ENCODE measurements around the gene ABL1. TPM values are rescaled to one million over a fixed set of nuclear protein-coding genes. Genes with fewer than 3 reads are reported as not detected.
"Not testable (repeated sequence)": the region's sequence is repeated elsewhere in the genome, so short reads cannot be mapped to it uniquely, and the experiment has no call there.

The ABL1 gene
- total RNA-seq, 2 experiments from 2014 or later: 30.2 to 33.0 TPM

DNA sequence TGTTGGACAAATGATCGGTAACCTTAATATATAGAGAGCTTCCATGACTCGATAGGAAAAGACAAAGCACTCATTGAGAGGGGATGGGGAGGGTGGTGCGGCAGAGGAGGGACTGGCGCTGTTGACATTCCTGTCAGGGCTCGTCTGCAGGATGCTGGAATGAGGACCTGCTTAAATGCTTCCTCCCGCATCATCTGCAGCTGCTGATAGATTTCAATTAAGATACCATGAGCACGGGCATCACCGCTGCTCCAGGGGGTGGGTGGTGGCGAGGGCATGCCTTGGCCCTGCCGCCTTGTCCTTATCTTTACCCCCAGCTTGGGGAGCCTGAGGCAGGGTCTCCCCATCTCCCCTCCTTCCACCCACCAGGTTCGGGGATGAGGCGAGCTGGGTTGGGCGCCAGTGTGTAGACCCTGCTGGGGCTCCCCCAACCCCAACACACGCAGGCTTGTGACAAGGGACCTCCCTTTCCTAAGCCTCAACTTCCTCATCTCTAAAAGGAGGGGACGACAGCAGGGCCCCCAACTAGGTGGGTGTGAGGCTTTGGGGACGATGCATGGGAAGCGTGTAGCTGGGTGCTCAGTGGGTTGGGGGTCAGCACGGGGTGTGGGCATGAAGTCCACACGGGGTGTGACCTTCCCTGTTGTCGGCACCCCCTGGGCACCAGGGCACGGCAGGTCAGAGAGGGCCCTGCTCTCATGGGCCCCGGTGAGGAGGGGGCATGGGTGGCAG is 73.3 kb downstream of the ABL1 start:
- Mint-ChIP-seq H3K9me3 (no peaks in the 10 kb centered on the region), H3K36me3 (ENCODE audit: low read depth) (no peaks in the 10 kb centered on the region), H3K4me1 (ENCODE audit: low read depth) (no peaks in the 10 kb centered on the region), H3K27me3 (peaks cover 4% of the 10 kb centered on the region), H3K4me3 (no peak overlapping the region), H3K27ac (no peak overlapping the region)
- TF ChIP-seq, protein P1, sequence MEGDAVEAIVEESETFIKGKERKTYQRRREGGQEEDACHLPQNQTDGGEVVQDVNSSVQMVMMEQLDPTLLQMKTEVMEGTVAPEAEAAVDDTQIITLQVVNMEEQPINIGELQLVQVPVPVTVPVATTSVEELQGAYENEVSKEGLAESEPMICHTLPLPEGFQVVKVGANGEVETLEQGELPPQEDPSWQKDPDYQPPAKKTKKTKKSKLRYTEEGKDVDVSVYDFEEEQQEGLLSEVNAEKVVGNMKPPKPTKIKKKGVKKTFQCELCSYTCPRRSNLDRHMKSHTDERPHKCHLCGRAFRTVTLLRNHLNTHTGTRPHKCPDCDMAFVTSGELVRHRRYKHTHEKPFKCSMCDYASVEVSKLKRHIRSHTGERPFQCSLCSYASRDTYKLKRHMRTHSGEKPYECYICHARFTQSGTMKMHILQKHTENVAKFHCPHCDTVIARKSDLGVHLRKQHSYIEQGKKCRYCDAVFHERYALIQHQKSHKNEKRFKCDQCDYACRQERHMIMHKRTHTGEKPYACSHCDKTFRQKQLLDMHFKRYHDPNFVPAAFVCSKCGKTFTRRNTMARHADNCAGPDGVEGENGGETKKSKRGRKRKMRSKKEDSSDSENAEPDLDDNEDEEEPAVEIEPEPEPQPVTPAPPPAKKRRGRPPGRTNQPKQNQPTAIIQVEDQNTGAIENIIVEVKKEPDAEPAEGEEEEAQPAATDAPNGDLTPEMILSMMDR (IDR thresholded peaks at IDR 0.05): no peak
- ATAC-seq: no peak
- DNase-seq: no peak
- ChIA-PET POLR2A (no interaction called here), CTCF (interaction anchor here (1.2 kb wide), 1 partner anchor 138 kb away, joined by 3 read pairs; no protein-coding TSS in a partner anchor)
- intact Hi-C loops (cut with micrococcal nuclease): no loop called here

DNA sequence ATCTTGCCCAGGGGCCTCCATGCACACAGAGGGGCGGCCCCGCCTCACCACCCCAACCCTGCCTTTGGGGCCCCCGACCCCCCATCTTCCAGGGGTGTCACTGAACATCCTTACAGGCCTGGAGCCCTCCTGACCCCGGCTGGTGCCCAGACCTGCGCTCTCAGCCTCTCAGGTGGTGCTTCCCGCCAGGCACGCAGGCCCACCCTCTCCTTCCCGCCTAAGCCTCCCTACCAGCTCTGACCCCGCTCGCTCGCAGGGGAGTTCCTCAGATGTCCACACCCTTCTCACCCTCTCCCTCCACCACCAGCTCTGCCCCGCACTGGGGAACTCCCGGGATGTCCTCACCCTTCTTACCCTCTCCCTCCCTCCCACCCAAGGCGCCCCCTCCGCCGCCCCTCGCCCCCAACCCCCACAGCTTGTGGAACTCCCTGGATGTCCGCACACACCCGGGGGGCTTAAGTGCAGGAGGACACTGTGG is 73.9 kb downstream of the ABL1 start:
- Mint-ChIP-seq H3K36me3 (ENCODE audit: low read depth) (no peaks in the 10 kb centered on the region), H3K4me3 (no peak overlapping the region), H3K9me3 (no peaks in the 10 kb centered on the region), H3K27ac (no peak overlapping the region), H3K27me3 (peaks cover 4% of the 10 kb centered on the region), H3K4me1 (ENCODE audit: low read depth) (no peaks in the 10 kb centered on the region)
- TF ChIP-seq, protein P1 (IDR thresholded peaks at IDR 0.05): no peak
- intact Hi-C loops (cut with micrococcal nuclease): no loop called here
- ATAC-seq (no peak), DNase-seq (no peak)
- ChIA-PET CTCF (no interaction called here), POLR2A (no interaction called here)

DNA sequence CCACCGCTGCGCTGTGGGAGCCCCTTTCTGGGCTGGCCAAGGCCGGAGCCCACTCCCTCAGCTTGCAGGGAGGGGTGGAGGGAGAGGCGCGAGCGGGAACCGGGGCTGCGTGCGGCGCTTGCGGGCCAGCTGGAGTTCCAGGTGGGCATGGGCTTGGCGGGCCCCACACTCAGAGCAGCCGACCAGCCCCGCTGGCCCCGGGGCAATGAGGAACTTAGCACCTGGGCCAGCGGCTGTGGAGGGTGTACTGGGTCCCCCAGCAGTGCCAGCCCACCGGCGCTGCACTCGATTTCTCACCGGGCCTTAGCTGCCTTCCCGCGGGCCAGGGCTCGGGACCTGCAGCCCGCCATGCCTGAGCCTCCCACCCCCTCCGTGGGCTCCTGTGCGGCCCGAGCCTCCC is 75.0 kb downstream of the ABL1 start:
- ATAC-seq; H3K4me3 Mint-ChIP-seq; H3K36me3 Mint-ChIP-seq (ENCODE audit: low read depth); H3K27ac Mint-ChIP-seq; DNase-seq; CTCF ChIA-PET; H3K4me1 Mint-ChIP-seq (ENCODE audit: low read depth); H3K9me3 Mint-ChIP-seq; POLR2A ChIA-PET; H3K27me3 Mint-ChIP-seq; intact Hi-C loops (cut with micrococcal nuclease): not testable (repeated sequence)

DNA sequence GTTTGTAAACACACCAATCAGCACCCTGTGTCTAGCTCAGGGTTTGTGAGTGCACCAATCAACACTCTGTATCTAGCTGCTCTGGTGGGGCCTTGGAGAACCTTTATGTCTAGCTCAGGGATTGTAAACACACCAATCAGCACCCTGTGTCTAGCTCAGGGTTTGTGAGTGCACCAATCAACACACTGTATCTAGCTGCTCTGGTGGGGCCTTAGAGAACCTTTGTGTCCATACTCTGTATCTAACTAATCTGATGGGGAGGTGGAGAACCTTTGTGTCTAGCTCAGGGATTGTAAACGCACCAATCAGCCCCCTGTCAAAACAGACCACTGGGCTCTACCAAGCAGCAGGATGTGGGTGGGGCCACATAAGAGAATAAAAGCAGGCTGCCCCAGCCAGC is 75.6 kb downstream of the ABL1 start:
- H3K27me3 Mint-ChIP-seq; H3K4me1 Mint-ChIP-seq (ENCODE audit: low read depth); H3K4me3 Mint-ChIP-seq; intact Hi-C loops (cut with micrococcal nuclease); ATAC-seq; DNase-seq; H3K36me3 Mint-ChIP-seq (ENCODE audit: low read depth); CTCF ChIA-PET; H3K9me3 Mint-ChIP-seq; POLR2A ChIA-PET; H3K27ac Mint-ChIP-seq: not testable (repeated sequence)

DNA sequence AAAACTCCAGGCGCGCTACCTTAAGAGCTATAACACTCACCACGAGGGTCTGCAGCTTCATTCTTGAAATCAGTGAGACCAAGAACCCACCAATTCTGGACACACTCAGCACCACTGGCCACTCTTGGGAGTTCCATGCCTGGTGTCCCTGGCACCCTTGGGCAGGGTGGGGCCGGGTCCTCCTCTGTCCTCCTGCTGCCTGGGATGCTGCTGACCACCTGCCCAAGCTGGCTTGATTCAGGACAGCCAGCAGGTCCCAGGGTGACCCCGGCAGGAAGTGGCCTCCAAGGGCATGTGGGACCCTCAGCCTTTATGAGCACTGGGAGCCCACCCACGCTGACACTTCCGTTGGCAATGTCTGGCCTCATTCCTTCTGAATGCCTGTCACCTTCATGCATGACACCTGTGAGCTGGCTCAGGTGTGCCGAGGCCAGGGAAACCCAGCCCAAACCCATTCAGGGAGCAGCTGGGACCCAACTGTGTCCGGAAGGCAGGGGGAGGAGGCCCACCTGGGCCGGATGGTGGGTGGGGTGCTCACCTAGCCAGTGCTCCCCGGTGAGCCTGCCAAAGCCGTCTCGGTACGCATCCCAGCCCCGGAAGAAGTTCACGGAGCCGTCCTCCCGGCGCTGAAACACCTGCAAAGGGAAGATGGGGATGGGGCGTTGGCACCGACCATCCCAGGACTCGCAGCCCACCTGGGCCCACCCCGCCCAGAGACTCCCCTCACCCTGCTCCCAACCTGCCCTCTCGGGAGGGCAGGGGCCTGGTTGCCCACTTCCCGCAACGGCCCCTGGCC is 76.4 kb downstream of the ABL1 start:
- H3K36me3 Mint-ChIP-seq (ENCODE audit: low read depth): no peaks in the 10 kb centered on the region
- H3K4me1 Mint-ChIP-seq (ENCODE audit: low read depth): no peaks in the 10 kb centered on the region
- H3K27ac Mint-ChIP-seq: no peak overlapping the region
- ATAC-seq (no peak), DNase-seq (no peak)
- TF ChIP-seq, protein P1 (IDR thresholded peaks at IDR 0.05): no peak
- intact Hi-C loops (cut with micrococcal nuclease): no loop called here
- ChIA-PET CTCF (no interaction called here), POLR2A (no interaction called here)
- no peak overlapping the region for H3K4me3 Mint-ChIP-seq
- no peaks in the 10 kb centered on the region for H3K9me3 Mint-ChIP-seq
- H3K27me3 Mint-ChIP-seq: peaks cover 4% of the 10 kb centered on the region

Measured in activated CD8-positive, alpha-beta T cell treated with anti-CD3 and anti-CD28 coated beads for 36 hours (primary cell).